NOMO-1 (cell line): ENCODE data around the gene TSR2.

Experiments used
- DNase-seq, 2 experiments: peaks; one replicate each; lab custom pipeline; 2025; ENCODE audit not compliant: unreplicated experiment in 2 of 2; lab: John Stamatoyannopoulos, UW

TSR2 gene

GRCh38 chrX:54439960-54440871 lies at the start of gene TSR2:
TSR2 (plus strand) TSS chrX:54440404; CDS start chrX:54440422, 18 bp downstream.
- DNase-seq = peak; percentile 65 to 78

GRCh38 chrX:54397113-54397512 lies 43.1 kb upstream of the TSR2 start:
- DNase-seq = no peak

- DNase-seq = no peak
Observed at GRCh38 chrX:54407266-54407665, 32.9 kb upstream of the TSR2 start.

GRCh38 chrX:54411732-54412131 lies 28.5 kb upstream of the TSR2 start:
- no peak for DNase-seq

GRCh38 chrX:54413753-54414152 lies 26.5 kb upstream of the TSR2 start:
- DNase-seq = peak; percentile 55 to 64

- DNase-seq = peak in 1 of 2 experiments; percentile 2
Observed at GRCh38 chrX:54415534-54416350, 24.5 kb upstream of the TSR2 start.

- DNase-seq = no peak
Observed at GRCh38 chrX:54416965-54417364, 23.2 kb upstream of the TSR2 start.

- no peak for DNase-seq
Observed at GRCh38 chrX:54419559-54420302, 20.5 kb upstream of the TSR2 start.

GRCh38 chrX:54422168-54422567 lies 18.0 kb upstream of the TSR2 start:
- DNase-seq = no peak

GRCh38 chrX:54423161-54423888 lies 16.9 kb upstream of the TSR2 start:
- DNase-seq = no peak

- no peak for DNase-seq
Observed at GRCh38 chrX:54427837-54428424, 12.3 kb upstream of the TSR2 start.

GRCh38 chrX:54430519-54430918 lies 9.7 kb upstream of the TSR2 start:
- no peak for DNase-seq

- no peak for DNase-seq
Observed at GRCh38 chrX:54435121-54435520, 5.1 kb upstream of the TSR2 start.

GRCh38 chrX:54442790-54443189 lies 2.6 kb downstream of the TSR2 start:
- no peak for DNase-seq

- DNase-seq = no peak
Observed at GRCh38 chrX:54444752-54445151, 4.5 kb downstream of the TSR2 start.

- no peak for DNase-seq
Observed at GRCh38 chrX:54446084-54446483, 5.9 kb downstream of the TSR2 start.

- DNase-seq = no peak
Observed at GRCh38 chrX:54447461-54447860, 7.3 kb downstream of the TSR2 start.

- no peak for DNase-seq
Observed at GRCh38 chrX:54449929-54450328, 9.7 kb downstream of the TSR2 start.

GRCh38 chrX:54452920-54453319 lies 12.7 kb downstream of the TSR2 start:
- DNase-seq = no peak
